Thoracic aorta (tissue), 2 donors: ENCODE measurements around the gene TIMMDC1. TPM values are rescaled to one million over a fixed set of nuclear protein-coding genes. Genes with fewer than 3 reads are reported as not detected.

Experiments used
- ATAC-seq: fragments of 150-250 bp; one replicate; pipeline ENCODE4 v1.8.0; 2017; ENCODE audit warnings: low read depth; ENCODE audit not compliant: insufficient number of reproducible peaks, low FRiP score
- DNase-seq: peaks from one replicate; pipeline ENCODE4 v3.0.0-alpha.2; 2020; ENCODE audit warnings: low spot score
- H3K27ac ChIP-seq, 2 donors: fragments of 200-600 bp; sonication (generic); 1 replicate in 1 of 2; 2 replicates in 1 of 2; pipeline ENCODE4 v1.5.1; 2016; ENCODE audit warnings: mild to moderate bottlenecking in 2 of 2, moderate library complexity in 2 of 2
- H3K27me3 ChIP-seq: fragments of 200-600 bp; sonication (generic); replicated peaks from 2 replicates; pipeline ENCODE4 v1.6.0; 2016; ENCODE audit warnings: mild to moderate bottlenecking; ENCODE audit not compliant: insufficient read depth
- H3K36me3 ChIP-seq: fragments of 200-600 bp; sonication (generic); one replicate; pipeline ENCODE4 v1.5.1; 2016
- H3K4me1 ChIP-seq, 2 donors: fragments of 200-600 bp; sonication (generic); 1 replicate in 1 of 2; 2 replicates in 1 of 2; pipeline versions ENCODE4 v1.5.1 to v1.6.0; 2016; ENCODE audit warnings: low read depth in 2 of 2, mild to moderate bottlenecking in 1 of 2; ENCODE audit not compliant: control insufficient read depth in 1 of 2
- H3K4me3 ChIP-seq: fragments of 200-600 bp; sonication (generic); 2 replicates; pipeline ENCODE4 v1.5.1; 2016; ENCODE audit warnings: mild to moderate bottlenecking
- H3K9me3 ChIP-seq: fragments of 200-600 bp; sonication (generic); 2 replicates; pipeline ENCODE4 v1.5.1; 2016
- total RNA-seq, 2 donors: library from RNA; depleted of rRNA; stranded (reverse); fragments of >200 nt; gene quantifications; one replicate each; pipeline versions ENCODE4 v1.1.0 to v1.2.3, GENCODE V29; 2016
- TF ChIP-seq, protein P1 (sequence below): fragments of 200-600 bp; sonication (generic); IDR thresholded peaks from one replicate; pipeline ENCODE4 v1.5.1; 2019; ENCODE audit warnings: antibody characterized with exemption

The TIMMDC1 gene
- total RNA-seq, 2 donors from 2014 or later: 28.8 to 49.1 TPM

DNA sequence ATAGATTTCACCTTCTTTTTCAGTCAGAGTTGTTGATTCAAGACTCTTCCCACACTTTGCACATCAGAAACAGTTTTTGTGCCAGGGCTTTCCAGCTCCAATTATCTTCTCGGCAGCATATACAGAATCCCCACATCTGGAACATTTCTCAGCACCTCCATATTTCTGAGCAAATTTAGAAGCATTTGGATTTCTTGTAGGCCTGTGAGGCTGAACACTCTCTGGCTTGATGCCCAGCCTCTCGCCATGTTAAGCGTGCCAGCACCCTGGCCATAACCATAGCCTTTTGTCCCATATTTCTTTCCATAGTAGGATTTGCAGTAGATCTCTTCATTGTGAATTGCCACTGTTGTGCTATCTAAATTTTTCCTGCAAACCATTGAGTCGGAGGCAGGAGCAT lies 32.8 kb downstream of the TIMMDC1 start:
- TF ChIP-seq, protein P1, sequence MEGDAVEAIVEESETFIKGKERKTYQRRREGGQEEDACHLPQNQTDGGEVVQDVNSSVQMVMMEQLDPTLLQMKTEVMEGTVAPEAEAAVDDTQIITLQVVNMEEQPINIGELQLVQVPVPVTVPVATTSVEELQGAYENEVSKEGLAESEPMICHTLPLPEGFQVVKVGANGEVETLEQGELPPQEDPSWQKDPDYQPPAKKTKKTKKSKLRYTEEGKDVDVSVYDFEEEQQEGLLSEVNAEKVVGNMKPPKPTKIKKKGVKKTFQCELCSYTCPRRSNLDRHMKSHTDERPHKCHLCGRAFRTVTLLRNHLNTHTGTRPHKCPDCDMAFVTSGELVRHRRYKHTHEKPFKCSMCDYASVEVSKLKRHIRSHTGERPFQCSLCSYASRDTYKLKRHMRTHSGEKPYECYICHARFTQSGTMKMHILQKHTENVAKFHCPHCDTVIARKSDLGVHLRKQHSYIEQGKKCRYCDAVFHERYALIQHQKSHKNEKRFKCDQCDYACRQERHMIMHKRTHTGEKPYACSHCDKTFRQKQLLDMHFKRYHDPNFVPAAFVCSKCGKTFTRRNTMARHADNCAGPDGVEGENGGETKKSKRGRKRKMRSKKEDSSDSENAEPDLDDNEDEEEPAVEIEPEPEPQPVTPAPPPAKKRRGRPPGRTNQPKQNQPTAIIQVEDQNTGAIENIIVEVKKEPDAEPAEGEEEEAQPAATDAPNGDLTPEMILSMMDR: no peak
- ATAC-seq: no peak

DNA sequence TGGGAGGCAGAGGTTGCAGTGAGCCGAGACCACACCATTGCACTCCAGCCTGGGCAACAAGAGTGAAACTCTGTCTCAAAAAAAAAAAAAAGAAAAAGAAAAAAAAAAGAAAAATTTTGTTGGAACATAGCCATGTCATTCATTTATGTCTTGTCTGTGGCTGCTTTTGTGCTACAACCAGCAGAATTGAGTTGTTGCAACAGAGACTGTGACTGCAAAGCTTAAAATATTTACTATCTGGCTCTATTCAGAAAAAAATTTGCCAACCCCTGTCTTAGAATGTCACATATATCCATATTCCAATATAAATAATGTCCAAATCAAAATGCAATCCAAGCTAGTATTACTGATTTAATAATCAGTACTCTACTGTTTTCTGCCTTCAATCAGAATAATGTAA lies 35.9 kb downstream of the TIMMDC1 start:
- ATAC-seq: no peak

More for the DNA sequence above, 32.8 kb downstream of the TIMMDC1 start:
- no peaks in the 10 kb centered on the region for H3K27me3 ChIP-seq
- no peak for DNase-seq
- no peaks in the 10 kb centered on the region for H3K4me1 ChIP-seq
- H3K36me3 ChIP-seq: no peaks in the 10 kb centered on the region
- no peak overlapping the region for H3K27ac ChIP-seq
- no peaks in the 10 kb centered on the region for H3K9me3 ChIP-seq
- no peak overlapping the region for H3K4me3 ChIP-seq

DNA sequence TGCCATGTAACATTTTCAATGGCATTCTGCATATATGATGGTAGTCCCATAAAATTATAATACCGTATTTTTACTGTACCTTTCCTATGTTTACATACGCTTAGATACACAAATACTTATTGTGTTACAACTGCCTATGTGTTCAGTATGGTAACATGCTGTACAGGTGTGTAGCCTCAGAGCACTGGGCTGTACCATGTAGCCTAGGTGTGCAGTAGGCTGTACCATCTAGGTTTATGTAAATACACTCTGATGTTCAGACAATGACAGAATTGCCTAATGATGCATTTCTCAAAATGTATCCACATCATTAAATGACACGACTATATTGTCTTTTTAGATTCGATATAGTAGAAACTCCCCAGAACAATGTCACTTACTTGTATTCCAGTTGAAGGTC lies 38.4 kb downstream of the TIMMDC1 start:
- TF ChIP-seq, protein P1: no peak
- H3K4me3 ChIP-seq: no peak overlapping the region
- no peak for DNase-seq
- H3K27me3 ChIP-seq: no peaks in the 10 kb centered on the region
- no peak for ATAC-seq
- H3K9me3 ChIP-seq: no peaks in the 10 kb centered on the region
- no peaks in the 10 kb centered on the region for H3K36me3 ChIP-seq
- no peak overlapping the region for H3K27ac ChIP-seq
- no peaks in the 10 kb centered on the region for H3K4me1 ChIP-seq

More for the DNA sequence above, 35.9 kb downstream of the TIMMDC1 start:
- DNase-seq: no peak
- no peak overlapping the region for H3K4me3 ChIP-seq
- no peaks in the 10 kb centered on the region for H3K36me3 ChIP-seq
- TF ChIP-seq, protein P1: no peak
- H3K27ac ChIP-seq: no peak overlapping the region
- H3K4me1 ChIP-seq: no peaks in the 10 kb centered on the region
- no peaks in the 10 kb centered on the region for H3K27me3 ChIP-seq
- no peaks in the 10 kb centered on the region for H3K9me3 ChIP-seq

DNA sequence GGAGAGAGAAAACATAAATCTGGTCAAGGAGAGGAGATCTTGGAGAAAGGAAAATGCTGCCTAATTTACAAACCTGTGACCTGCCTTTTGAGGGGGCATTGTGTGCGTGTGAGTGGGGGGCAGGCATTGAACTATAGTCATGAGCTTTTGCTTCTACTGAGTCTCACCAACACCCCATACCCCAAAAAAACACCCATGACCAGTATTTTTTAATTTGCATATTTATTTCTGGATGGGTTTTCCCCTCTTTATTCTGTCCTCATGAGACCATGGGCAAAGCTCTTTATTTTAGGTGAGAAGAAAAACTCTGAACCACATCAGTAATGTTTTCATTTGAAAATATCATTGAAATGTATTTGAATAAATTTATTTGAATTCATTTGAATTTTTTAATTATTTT lies 40.4 kb downstream of the TIMMDC1 start:
- Histone ChIP-seq H3K4me3 (no peak overlapping the region), H3K27ac (no peak overlapping the region), H3K4me1 (no peaks in the 10 kb centered on the region), H3K27me3 (no peaks in the 10 kb centered on the region), H3K9me3 (no peaks in the 10 kb centered on the region), H3K36me3 (no peaks in the 10 kb centered on the region)
- TF ChIP-seq, protein P1: no peak
- no peak for ATAC-seq
- DNase-seq: no peak

DNA sequence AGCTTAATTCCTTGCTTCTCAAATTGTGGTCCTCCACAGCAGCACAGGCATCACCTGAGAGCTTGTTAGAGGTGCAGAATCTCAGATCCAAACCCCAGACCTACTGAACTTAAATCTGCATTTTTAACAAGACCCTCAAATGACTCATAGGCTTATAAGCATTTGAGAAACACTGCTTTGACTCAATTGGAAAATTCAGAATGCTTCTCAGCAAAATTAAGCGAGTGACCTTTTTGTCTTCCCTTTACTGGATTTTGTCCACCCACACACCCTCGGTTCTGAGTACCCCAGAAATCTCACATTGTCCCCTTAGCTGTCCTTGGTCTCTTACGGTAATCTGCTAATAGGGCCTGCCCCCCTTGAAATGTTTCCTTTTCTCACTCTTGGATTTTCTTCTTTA lies 43.2 kb downstream of the TIMMDC1 start:
- Histone ChIP-seq H3K27me3 (no peaks in the 10 kb centered on the region), H3K4me3 (no peak overlapping the region), H3K27ac (no peak overlapping the region), H3K4me1 (no peaks in the 10 kb centered on the region), H3K36me3 (no peaks in the 10 kb centered on the region), H3K9me3 (no peaks in the 10 kb centered on the region)
- no peak for ATAC-seq
- DNase-seq: no peak
- TF ChIP-seq, protein P1: no peak
